Embryonic facial prominence (tissue), 1 donor: ENCODE data around the gene RAB31.

ENCODE experiments used
- DNase-seq: peaks from one replicate; pipeline ENCODE4 v3.0.0-alpha.2; 2016; ENCODE audit errors: extremely low spot score

Gene RAB31

DNA sequence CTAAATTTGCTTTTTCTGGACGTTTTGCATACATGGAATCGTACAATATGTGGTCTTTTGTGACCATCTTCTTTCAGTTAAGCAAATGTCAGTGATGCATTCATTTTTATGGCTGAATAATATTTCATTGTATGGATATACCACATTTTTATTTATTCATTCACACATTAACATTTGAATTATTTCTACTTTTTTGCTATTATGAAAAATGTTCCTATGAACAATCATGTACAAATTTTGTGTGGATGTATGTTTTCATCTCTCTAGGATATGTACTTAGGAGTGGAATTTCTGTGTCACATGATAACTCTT lies 110.3 kb downstream of the RAB31 start:
- no peak for DNase-seq

DNA sequence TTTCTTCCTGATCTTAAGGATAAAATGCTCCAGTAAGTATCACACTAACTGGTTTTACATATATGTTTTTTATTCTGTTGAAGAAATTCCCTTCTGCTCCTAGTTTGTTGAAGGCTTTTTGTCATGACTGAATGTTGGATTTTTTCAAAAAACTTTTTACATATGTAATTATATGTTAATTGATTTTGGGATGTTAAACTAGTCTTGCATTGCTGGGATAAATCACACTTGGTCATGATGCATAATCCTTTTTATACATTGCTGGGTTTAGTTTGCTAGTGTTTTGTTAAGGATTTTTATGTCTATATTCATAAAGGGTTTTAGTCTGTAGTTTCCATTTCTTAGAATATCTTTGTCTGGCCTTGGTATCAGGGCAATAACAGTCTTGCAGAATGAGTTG lies 112.0 kb downstream of the RAB31 start:
- no peak for DNase-seq

- no peak for DNase-seq
Observed at GRCh38 chr18:9820719-9821118, 112.6 kb downstream of the RAB31 start.

DNA sequence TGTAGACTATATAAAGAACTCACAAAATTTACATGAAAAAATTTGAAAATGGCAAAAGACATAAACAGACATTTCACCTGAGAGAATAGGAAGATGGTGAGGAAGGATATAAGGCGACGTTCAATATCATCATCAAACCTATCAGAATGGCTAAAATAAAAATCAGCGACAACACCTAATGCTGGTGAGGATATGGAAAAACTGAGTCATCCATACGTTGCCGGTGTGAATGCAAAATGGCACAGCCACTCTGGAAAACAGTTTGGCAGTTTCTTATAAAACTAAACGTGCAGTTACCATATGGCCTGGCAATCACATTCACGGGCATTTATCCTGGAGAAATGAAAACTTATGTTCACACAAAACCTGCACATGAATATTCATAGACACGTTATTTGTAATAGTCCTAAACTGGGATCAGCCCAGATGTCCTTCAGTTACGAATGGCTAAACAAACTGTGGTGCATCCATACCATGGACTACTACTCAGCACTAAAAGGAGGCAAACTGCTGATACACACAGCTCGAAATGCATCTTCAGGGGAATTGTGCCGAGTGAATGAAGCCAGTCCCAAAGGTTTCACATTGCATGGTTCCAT lies 114.6 kb downstream of the RAB31 start:
- DNase-seq: no peak

DNA sequence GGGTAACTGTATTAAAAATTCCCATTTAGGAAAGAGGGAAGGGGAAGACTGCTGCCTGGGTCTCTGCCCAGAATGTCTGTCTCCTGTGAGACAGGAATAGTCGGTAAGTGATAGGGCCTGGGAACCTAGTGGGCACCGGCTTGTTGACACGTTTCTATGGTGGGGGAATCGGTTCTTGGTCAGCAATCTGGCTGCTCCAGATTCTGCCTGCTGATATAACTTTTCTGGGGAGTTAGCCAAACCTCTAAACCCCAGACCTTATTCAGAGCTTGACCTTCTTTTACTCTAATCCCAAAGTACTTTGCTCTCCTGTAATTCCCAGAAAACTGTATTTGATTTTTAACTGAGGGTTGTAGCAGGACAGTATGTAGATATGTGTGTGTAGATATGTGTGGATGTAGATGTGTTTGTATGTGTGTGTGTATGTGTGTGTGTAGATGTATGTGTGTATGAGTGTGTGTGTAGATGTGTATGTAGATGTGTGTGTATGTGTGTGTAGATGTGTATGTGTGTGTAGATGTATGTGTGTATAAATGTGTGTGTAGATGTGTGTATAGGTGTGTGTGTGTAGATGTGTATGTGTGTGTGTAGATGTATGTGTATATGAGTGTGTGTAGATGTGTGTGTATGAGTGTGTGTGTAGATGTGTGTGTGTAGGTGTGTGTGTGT lies 115.8 kb downstream of the RAB31 start:
- DNase-seq: no peak

- no peak for DNase-seq
Observed at GRCh38 chr18:9824474-9824832, 116.4 kb downstream of the RAB31 start.

- no peak for DNase-seq
Observed at GRCh38 chr18:9824952-9825371, 116.9 kb downstream of the RAB31 start.

- no peak for DNase-seq
Observed at GRCh38 chr18:9825571-9826073, 117.5 kb downstream of the RAB31 start.

GRCh38 chr18:9826685-9827084 lies 118.6 kb downstream of the RAB31 start:
- no peak for DNase-seq

DNA sequence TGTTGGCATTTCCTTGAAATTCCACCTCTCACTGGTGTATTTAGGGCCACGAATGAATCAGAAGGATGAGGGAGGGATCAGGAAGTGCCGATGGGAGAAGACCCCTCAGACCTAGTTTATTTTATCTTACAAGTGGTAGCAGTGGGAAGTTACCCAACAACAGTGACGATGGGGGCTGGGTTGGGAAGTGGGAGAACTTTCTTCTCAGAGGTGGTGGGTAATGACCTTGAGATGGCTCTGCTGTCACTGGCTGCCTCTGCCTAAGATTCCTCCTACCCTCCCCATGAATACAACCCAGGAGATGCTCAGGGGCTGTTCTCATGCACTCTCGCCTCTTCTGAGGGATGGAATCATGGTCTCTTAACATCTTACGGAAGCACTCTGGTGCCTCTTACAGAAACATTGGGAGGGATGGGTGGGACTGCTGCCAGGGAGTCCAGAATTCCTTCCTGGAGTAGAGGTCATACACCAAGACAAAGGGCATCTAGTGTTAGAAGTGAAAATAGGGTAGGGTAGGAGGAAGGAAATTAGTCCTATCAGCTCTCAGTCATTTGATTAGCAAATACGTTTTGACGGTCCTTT lies 119.2 kb downstream of the RAB31 start:
- no peak for DNase-seq

GRCh38 chr18:9827793-9828505 lies 119.8 kb downstream of the RAB31 start:
- no peak for DNase-seq

DNA sequence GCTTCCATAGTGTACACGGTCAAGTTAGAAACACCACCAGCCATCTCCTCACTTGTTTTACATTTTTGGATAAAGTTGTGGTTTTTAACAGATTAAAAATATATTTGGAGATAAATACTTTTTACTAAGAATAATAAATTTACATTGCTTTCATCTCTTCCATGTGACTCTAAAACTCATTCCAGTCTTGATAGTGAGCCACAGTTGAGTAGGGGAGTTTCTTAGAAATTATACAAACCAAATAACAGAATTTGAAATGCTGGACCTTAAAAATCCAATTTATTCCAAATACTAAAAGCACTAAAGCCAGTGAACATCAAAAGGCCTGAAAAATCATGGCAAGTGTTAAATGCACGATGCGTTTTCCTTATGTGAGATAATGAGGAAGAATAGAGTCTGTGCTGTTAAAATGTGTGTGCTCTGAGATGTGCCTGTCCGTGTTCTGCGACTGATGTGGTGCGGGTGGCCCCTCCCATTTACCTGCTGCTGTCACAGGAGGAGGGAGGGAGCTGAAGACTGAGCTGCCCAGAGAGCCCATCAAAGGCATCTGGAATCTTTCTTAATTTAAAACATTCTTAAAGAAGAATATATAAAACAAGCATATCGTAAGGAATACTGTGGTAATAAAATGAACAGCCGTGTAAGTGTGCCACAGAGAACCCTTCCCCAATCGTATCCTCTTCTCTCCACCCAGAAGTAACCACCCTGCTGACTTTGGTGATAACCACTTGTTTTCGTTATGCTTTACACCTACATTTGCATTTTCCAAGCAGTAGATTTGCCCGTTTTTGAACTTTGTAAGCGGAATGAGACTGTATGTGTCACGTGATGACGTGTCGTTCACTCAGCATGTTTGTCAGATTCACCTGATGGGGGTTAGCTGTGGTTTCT lies 120.7 kb downstream of the RAB31 start:
- DNase-seq: no peak

DNA sequence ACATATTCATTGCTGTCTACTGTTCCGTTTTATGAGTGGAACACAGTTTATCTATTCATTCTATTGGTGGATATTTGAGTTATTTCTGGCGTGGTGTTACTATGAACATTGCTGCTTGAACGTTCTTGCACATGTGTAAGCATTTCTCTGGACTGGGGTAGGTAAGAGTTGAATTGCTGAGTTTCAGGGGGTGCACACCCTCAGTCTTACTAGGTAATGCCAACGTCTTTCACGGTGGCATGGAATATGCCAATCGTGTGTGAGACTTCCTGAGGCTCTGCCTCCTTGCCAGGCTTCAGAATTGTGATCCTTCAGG lies 121.3 kb downstream of the RAB31 start:
- DNase-seq: no peak

DNA sequence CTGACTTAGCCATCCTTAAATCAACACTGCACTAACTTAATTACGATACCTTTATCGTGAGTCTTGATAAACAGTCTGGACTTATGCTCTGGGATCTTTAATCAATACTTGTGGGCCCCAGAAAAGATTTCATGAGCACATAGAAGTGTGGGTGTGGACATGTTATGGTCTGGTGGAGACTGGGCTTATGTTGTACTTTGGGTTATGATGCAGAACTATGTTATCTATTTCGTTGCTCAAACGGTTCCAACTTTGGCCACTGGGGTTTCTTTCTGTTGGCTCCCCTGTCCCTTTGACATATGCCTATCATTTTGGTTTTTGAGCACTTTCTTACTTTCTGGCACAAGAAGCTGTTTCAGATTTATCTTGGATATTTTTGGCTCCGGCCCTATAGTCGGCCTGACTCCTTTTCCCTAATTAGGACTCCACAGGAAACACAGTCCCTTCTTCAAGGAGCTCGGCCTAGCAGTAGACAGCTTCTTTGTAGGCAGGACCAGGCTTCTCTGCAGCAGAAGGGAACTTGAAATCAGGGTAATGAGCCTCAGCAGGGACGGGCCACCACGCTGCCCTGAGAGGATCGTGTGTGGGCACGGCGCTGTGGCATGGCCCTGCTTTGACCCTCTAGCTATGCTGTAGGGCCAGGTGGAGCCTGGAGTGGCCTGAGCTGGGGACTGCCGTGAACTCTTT lies 123.1 kb downstream of the RAB31 start:
- DNase-seq: no peak

DNA sequence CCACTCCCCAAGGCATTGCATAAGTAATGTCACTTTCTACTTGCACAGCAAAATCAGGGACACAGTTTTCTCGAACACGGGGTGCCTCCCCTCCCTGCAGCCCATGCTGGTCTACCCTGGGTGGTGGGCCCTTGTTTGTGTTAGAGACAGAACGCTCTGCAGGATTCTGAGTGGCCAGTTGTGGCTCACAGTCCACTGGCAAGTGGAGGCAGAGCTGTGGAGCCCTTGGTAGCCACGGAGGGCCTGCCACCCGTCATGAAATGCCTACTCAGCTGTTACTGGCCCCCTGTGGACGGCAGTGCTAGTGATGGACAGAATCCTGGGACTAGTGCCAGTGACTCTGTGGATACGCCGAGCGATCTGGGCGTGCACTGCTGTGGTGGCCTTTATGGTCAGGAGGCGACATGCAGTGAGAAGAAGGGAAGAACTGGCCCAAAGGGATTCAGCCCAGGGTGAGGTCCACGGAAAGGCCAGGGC lies 123.7 kb downstream of the RAB31 start:
- DNase-seq: no peak

DNA sequence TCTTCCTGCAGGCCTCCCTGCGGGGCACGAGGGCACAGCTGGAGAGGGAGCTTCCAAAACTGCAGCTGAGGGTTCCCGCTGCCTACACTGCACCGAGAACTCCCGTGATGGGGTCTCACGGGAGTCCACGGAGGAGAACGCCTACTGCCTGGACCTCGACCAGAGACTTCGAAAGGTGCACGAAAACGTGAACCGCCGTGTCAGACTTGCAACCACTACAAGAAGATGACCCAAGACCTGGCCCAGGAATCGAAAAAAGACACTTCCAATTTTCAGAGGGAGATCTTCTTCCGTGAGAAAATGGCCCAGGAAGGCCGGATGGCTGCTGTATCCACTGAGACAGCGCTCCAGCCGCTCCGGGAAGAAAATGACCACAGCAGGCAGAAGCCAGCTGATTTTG lies 124.8 kb downstream of the RAB31 start:
- DNase-seq: no peak

DNA sequence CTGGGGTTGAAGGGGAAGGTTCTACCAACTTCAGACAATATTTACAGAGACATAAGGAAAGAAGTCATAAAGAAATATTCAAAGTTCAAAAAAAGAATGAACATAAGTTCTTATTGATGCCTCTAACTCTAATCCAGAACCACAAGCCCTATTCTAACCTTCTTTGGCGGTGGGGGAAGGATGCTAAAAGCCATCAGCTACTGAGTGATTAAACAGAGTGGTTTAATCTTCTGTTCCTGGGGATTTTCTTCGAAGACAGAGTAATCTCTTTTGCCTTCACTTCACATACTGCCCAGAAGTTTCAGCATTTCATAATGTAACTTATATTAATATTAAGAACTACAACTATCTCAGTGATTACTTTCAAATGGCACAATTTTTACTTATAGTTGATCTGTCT lies 126.5 kb downstream of the RAB31 start:
- no peak for DNase-seq

DNA sequence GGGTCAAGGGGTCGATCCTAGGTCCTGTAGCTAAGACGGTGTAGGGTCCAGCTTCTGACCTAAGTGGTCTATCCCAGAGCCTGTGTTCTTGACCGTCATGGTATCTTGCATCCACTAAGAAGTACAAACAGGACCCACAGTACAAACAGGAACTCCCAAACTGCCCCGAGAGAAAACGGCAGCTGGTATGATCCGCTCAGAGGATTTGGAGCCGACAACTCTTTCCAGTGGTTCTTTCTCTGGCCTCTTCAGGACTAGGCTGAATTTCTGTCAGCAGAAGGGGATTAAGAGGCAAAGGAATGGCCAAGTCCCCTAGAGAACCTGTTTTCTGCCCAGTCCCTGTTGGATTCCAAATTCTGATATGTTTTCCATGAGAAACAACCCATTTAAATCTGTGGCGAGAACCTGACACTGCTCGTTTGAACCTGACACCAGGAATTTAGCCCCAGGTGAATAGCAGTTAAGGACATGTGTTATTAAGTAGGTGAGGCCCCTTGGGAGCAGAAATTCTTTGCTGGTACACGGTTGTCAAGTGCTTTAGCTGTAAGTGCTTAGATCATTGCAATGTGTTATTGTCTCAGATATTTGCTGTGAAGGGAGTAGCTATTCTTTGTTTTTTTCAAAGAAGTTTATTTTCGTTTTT lies 127.1 kb downstream of the RAB31 start:
- DNase-seq: peak; percentile 74

DNA sequence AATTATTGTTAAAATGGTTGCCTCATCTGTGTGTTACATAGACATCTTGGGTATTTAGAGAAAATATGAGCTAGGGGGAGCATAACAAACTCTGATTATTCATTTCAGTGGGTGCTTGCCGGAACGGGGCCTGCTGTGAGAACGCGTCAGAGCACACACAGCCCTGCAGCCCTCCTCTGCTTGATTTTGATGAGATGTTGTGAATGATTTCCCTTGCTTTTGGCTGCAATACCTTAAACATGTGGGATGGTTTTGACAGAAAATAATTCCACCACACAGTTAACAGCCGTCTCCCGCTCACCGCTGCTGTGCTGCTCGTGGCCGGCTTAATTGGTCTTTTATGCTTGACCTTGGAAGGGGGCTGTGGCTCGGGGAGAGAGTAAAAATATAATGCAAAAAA lies 127.7 kb downstream of the RAB31 start:
- DNase-seq: peak; percentile 37

DNA sequence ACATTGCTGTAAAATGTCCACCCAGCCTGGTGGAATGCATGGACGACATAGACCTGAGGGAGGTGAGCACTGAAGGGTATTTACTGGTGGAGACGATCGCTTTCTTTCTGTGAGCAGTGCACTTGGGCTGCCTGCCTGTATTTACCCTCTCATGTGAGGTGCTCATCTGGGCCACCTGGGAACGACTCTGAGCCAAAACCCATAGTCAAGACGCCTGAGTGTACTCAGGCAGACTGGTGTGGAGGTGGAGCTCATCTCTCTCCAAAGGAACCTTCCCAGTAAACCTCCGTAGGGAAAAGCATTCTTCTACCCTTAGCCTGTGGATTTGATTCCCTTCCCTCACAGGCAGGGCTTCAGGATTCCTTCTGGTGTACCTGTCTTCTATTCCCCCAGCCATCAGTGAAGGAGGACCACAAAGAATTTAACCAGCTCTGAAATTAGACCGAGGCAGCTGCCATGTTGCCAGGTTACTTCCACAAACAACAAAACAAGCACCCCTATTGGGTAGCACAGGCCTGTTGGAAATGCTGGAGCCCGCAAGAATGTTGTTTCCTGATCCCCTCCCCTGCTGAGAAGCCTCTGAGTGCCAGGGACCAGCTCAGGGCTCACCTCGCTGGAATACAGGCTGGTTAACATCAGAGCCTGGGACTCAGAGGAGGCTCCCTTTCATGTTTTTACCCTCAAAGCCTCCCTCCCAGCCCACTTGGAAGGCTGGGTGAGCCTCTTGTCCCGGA lies 130.2 kb downstream of the RAB31 start:
- DNase-seq: peak; percentile 78
